DOHH2 (cell line): Measurements from ENCODE around the gene MCCC1.

ENCODE experiments used
- H3F3A ChIP-seq: fragments of 200-600 bp; sonication (generic), shearing (Covaris generic); 2 replicates; pipeline ENCODE4 v1.6.0; 2016; ENCODE audit warnings: antibody characterized with exemption, mild to moderate bottlenecking; ENCODE audit not compliant: control insufficient read depth, insufficient read depth
- H3K27ac ChIP-seq: fragments of 200-600 bp; sonication (generic); 2 replicates; pipeline ENCODE4 v1.5.1; 2014; ENCODE audit warnings: low read depth, mild to moderate bottlenecking, low read length, moderate library complexity
- H3K27me3 ChIP-seq: fragments of 200-600 bp; sonication (generic); 2 replicates; pipeline ENCODE4 v1.6.1; 2014; ENCODE audit warnings: mild to moderate bottlenecking, low read length, mixed read lengths; ENCODE audit not compliant: control insufficient read depth
- H3K36me3 ChIP-seq: fragments of 200-600 bp; sonication (generic); 2 replicates; pipeline ENCODE4 v1.6.1; 2014; ENCODE audit warnings: mild to moderate bottlenecking, low read length, moderate library complexity, mixed read lengths; ENCODE audit not compliant: control insufficient read depth
- H3K4me1 ChIP-seq: fragments of 200-600 bp; sonication (generic); 2 replicates; pipeline ENCODE4 v1.6.1; 2014; ENCODE audit warnings: mild to moderate bottlenecking, low read length, mixed read lengths; ENCODE audit not compliant: control insufficient read depth
- H3K4me2 ChIP-seq: fragments of 200-600 bp; sonication (generic); 2 replicates; pipeline ENCODE4 v1.6.0; 2014; ENCODE audit warnings: mild to moderate bottlenecking, low read length, moderate library complexity
- H3K4me3 ChIP-seq: fragments of 200-600 bp; sonication (generic); 2 replicates; pipeline ENCODE4 v1.5.1; 2014; ENCODE audit warnings: mild to moderate bottlenecking, low read length, mixed read lengths
- H3K79me2 ChIP-seq: fragments of 200-600 bp; sonication (generic); 2 replicates; pipeline ENCODE4 v1.6.1; 2014; ENCODE audit warnings: mild to moderate bottlenecking, low read length, mixed read lengths; ENCODE audit not compliant: control insufficient read depth
- H3K9me2 ChIP-seq: fragments of 200-600 bp; sonication (generic); replicated peaks from 2 replicates; pipeline ENCODE4 v1.6.1; 2014; ENCODE audit warnings: mild to moderate bottlenecking, low read length, mixed read lengths; ENCODE audit not compliant: control insufficient read depth
- H3K9me3 ChIP-seq: fragments of 200-600 bp; sonication (generic); 2 replicates; pipeline ENCODE4 v1.6.1; 2014; ENCODE audit warnings: antibody characterized with exemption, low read length, mixed read lengths; ENCODE audit not compliant: control insufficient read depth, insufficient read depth
- H4K20me1 ChIP-seq: fragments of 200-600 bp; sonication (generic); 2 replicates; pipeline ENCODE4 v1.6.0; 2014; ENCODE audit warnings: low read depth, mild to moderate bottlenecking, antibody characterized with exemption, low read length, moderate library complexity; ENCODE audit not compliant: control insufficient read depth, insufficient read depth
- CTCF ChIP-seq: fragments of 200-600 bp; sonication (generic); IDR thresholded peaks from one replicate; pipeline ENCODE4 v1.5.1; 2014; ENCODE audit warnings: antibody characterized with exemption, mild to moderate bottlenecking, low read depth, low read length; ENCODE audit not compliant: poor library complexity, severe bottlenecking
- EZH2phosphoT487 ChIP-seq: fragments of 200-600 bp; sonication (generic); IDR thresholded peaks from 2 replicates; pipeline ENCODE4 v1.6.1; 2017; ENCODE audit warnings: borderline replicate concordance, mild to moderate bottlenecking, antibody characterized with exemption, low read length, moderate library complexity, mixed read lengths

The MCCC1 gene

GRCh38 chr3:183022936-183023516 lies 76.3 kb downstream of the MCCC1 start:
- no peaks in the 10 kb centered on the region for H4K20me1 ChIP-seq

GRCh38 chr3:183018421-183019192 lies 80.7 kb downstream of the MCCC1 start:
- Histone ChIP-seq H3K27me3 (no peaks in the 10 kb centered on the region), H3K4me3 (no peak overlapping the region), H3K9me2 (no peaks in the 10 kb centered on the region), H3K4me2 (no peak overlapping the region), H3K27ac (no peak overlapping the region), H4K20me1 (no peaks in the 10 kb centered on the region), H3K4me1 (no peaks in the 10 kb centered on the region), H3K36me3 (peaks cover 57% of the 10 kb centered on the region), H3F3A (no peaks in the 10 kb centered on the region), H3K79me2 (no peaks in the 10 kb centered on the region), H3K9me3 (no peaks in the 10 kb centered on the region)
- TF ChIP-seq EZH2phosphoT487 (no peak), CTCF (no peak)

More at GRCh38 chr3:183022936-183023516, 76.3 kb downstream of the MCCC1 start:
- no peak for TF ChIP-seq EZH2phosphoT487
- no peak for TF ChIP-seq CTCF
- Histone ChIP-seq H3K79me2 (no peaks in the 10 kb centered on the region), H3K36me3 (peaks cover 44% of the 10 kb centered on the region), H3K4me3 (no peak overlapping the region), H3F3A (0 out of 2 replicates have a peak, but pooled peaks cover 2% of the 10 kb centered on the region), H3K4me1 (no peaks in the 10 kb centered on the region), H3K9me2 (no peaks in the 10 kb centered on the region), H3K9me3 (no peaks in the 10 kb centered on the region), H3K27ac (no peak overlapping the region), H3K4me2 (no peak overlapping the region), H3K27me3 (no peaks in the 10 kb centered on the region)

- no peak overlapping the region for H3K4me2 ChIP-seq
- H3K27ac ChIP-seq = no peak overlapping the region
- no peaks in the 10 kb centered on the region for H3K9me3 ChIP-seq
- no peaks in the 10 kb centered on the region for H3K79me2 ChIP-seq
- no peaks in the 10 kb centered on the region for H3K27me3 ChIP-seq
- H3K4me3 ChIP-seq = no peak overlapping the region
- TF ChIP-seq CTCF = no peak
- TF ChIP-seq EZH2phosphoT487 = no peak
- no peaks in the 10 kb centered on the region for H4K20me1 ChIP-seq
- H3K9me2 ChIP-seq = no peaks in the 10 kb centered on the region
- no peaks in the 10 kb centered on the region for H3K4me1 ChIP-seq
- no peaks in the 10 kb centered on the region for H3F3A ChIP-seq
- H3K36me3 ChIP-seq = peaks cover 39% of the 10 kb centered on the region
These were observed 84.1 kb downstream of the MCCC1 start for GRCh38 chr3:183015185-183015584.
